Stomach (tissue), 4 donors: ENCODE results near the gene PDF.

Experiments used
- POLR2A ChIP-seq, 4 donors: fragments of 450-650 bp; IDR thresholded peaks; one replicate each; pipeline ENCODE4 v1.6.1; 2016; ENCODE audit warnings: antibody characterized with exemption in 4 of 4, control low read depth in 2 of 4, mild to moderate bottlenecking in 1 of 4, moderate library complexity in 1 of 4
- TF ChIP-seq, protein P1 (sequence below), 7 experiments: fragments of 450-650 bp in 4 of 7; fragments of 200-600 bp in 3 of 7; sonication (generic) in 3 of 7; IDR thresholded peaks; one replicate each; pipeline ENCODE4 v1.5.1; 2016 to 2019; ENCODE audit warnings: antibody characterized with exemption in 7 of 7, control low read depth in 2 of 7, mild to moderate bottlenecking in 1 of 7

GRCh38 chr16:69316595-69317034 lies 13.8 kb downstream of the PDF start:
- TF ChIP-seq, protein P1, sequence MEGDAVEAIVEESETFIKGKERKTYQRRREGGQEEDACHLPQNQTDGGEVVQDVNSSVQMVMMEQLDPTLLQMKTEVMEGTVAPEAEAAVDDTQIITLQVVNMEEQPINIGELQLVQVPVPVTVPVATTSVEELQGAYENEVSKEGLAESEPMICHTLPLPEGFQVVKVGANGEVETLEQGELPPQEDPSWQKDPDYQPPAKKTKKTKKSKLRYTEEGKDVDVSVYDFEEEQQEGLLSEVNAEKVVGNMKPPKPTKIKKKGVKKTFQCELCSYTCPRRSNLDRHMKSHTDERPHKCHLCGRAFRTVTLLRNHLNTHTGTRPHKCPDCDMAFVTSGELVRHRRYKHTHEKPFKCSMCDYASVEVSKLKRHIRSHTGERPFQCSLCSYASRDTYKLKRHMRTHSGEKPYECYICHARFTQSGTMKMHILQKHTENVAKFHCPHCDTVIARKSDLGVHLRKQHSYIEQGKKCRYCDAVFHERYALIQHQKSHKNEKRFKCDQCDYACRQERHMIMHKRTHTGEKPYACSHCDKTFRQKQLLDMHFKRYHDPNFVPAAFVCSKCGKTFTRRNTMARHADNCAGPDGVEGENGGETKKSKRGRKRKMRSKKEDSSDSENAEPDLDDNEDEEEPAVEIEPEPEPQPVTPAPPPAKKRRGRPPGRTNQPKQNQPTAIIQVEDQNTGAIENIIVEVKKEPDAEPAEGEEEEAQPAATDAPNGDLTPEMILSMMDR (IDR thresholded peaks at IDR 0.05) = no peak
- TF ChIP-seq POLR2A (IDR thresholded peaks at IDR 0.05) = no peak
